H9 (cell line): Measurements from ENCODE around the gene NEB. TPM values are rescaled to one million over a fixed set of nuclear protein-coding genes. Genes with fewer than 3 reads are reported as not detected.

Source experiments
- DNase-seq: peaks from one replicate; pipeline ENCODE4 v3.0.0-alpha.2; 2017
- H2AFZ ChIP-seq: one replicate; pipeline ENCODE4 v1.6.1; 2013; ENCODE audit warnings: mild to moderate bottlenecking, low read length, control low read depth, moderate library complexity
- H2AK5ac ChIP-seq: 2 replicates; pipeline ENCODE4 v1.6.1; 2013; ENCODE audit warnings: low read length, control low read depth, mixed read lengths; ENCODE audit not compliant: insufficient read length
- H2BK120ac ChIP-seq: one replicate; pipeline ENCODE4 v1.6.1; 2013; ENCODE audit warnings: low read depth, mild to moderate bottlenecking, low read length, control low read depth, inconsistent platforms; ENCODE audit not compliant: poor library complexity, severe bottlenecking
- H2BK12ac ChIP-seq: 2 replicates; pipeline ENCODE4 v1.6.1; 2013; ENCODE audit warnings: low read length, control low read depth, mixed read lengths, low read depth; ENCODE audit not compliant: insufficient read length
- H2BK15ac ChIP-seq: 2 replicates; pipeline ENCODE4 v1.6.1; 2013; ENCODE audit warnings: low read depth, low read length, control low read depth
- H2BK20ac ChIP-seq: one replicate; pipeline ENCODE4 v1.6.1; 2013; ENCODE audit warnings: low read depth, mild to moderate bottlenecking, low read length, control low read depth, inconsistent platforms; ENCODE audit not compliant: poor library complexity, severe bottlenecking
- H2BK5ac ChIP-seq: 2 replicates; pipeline ENCODE4 v1.6.1; 2013; ENCODE audit warnings: low read length, control low read depth, mixed read lengths; ENCODE audit not compliant: insufficient read length
- H3K14ac ChIP-seq: 2 replicates; pipeline ENCODE4 v1.6.1; 2013; ENCODE audit warnings: low read length, control low read depth; ENCODE audit not compliant: insufficient read depth
- H3K18ac ChIP-seq: 2 replicates; pipeline ENCODE4 v1.6.1; 2013; ENCODE audit warnings: low read depth, mild to moderate bottlenecking, mixed read lengths, low read length, control low read depth; ENCODE audit not compliant: insufficient read length
- H3K23ac ChIP-seq: 2 replicates; pipeline ENCODE4 v1.6.1; 2013; ENCODE audit warnings: low read length, control low read depth, mixed read lengths, low read depth; ENCODE audit not compliant: insufficient read length
- H3K23me2 ChIP-seq: 2 replicates; pipeline ENCODE4 v1.6.1; 2013; ENCODE audit warnings: low read depth, mild to moderate bottlenecking, mixed read lengths, low read length, control low read depth; ENCODE audit not compliant: insufficient read length, poor library complexity, severe bottlenecking
- H3K27ac ChIP-seq: 2 replicates; pipeline ENCODE4 v1.5.1; 2013; ENCODE audit warnings: low read length, control low read depth, mixed read lengths, low read depth; ENCODE audit not compliant: insufficient read length
- H3K27me3 ChIP-seq: 2 replicates; pipeline ENCODE4 v1.6.1; 2013; ENCODE audit warnings: low read length, control low read depth, inconsistent platforms; ENCODE audit not compliant: insufficient read depth
- H3K4ac ChIP-seq: 2 replicates; pipeline ENCODE4 v1.6.1; 2013; ENCODE audit warnings: low read depth, mild to moderate bottlenecking, control low read depth, inconsistent platforms, low read length, moderate library complexity
- H3K4me1 ChIP-seq: 2 replicates; pipeline ENCODE4 v1.6.1; 2013; ENCODE audit warnings: low read length, control low read depth, inconsistent platforms; ENCODE audit not compliant: insufficient read depth
- H3K4me2 ChIP-seq: 2 replicates; pipeline ENCODE4 v1.6.1; 2013; ENCODE audit warnings: low read length, control low read depth, mixed read lengths; ENCODE audit not compliant: insufficient read length, insufficient read depth
- H3K56ac ChIP-seq: 2 replicates; pipeline ENCODE4 v1.6.1; 2013; ENCODE audit warnings: low read depth, mild to moderate bottlenecking, mixed read lengths, low read length, control low read depth; ENCODE audit not compliant: insufficient read length
- H3K79me1 ChIP-seq: 2 replicates; pipeline ENCODE4 v1.6.1; 2013; ENCODE audit warnings: low read depth, mild to moderate bottlenecking, moderate library complexity, low read length, control low read depth, inconsistent platforms; ENCODE audit not compliant: insufficient read depth, poor library complexity, severe bottlenecking
- H3K79me2 ChIP-seq: 2 replicates; pipeline ENCODE4 v1.6.1; 2013; ENCODE audit warnings: low read length, control low read depth, inconsistent platforms; ENCODE audit not compliant: insufficient read depth
- H3K9ac ChIP-seq: 2 replicates; pipeline ENCODE4 v1.6.1; 2013; ENCODE audit warnings: low read length, control low read depth, mixed read lengths; ENCODE audit not compliant: insufficient read length; ENCODE audit errors: extremely low read depth
- H3K9me3 ChIP-seq: one replicate; pipeline ENCODE4 v1.6.1; 2013; ENCODE audit warnings: low read depth, low read length, inconsistent platforms; ENCODE audit not compliant: control insufficient read depth
- H3T11ph ChIP-seq: one replicate; pipeline ENCODE4 v1.6.1; 2013; ENCODE audit warnings: mild to moderate bottlenecking, low read length, control low read depth, inconsistent platforms
- H4K20me1 ChIP-seq: one replicate; pipeline ENCODE4 v1.6.1; 2013; ENCODE audit not compliant: control insufficient read depth, insufficient read length, insufficient read depth
- H4K5ac ChIP-seq: 2 replicates; pipeline ENCODE4 v1.6.1; 2013; ENCODE audit warnings: low read depth, mild to moderate bottlenecking, mixed read lengths, low read length, control low read depth; ENCODE audit not compliant: insufficient read length
- H4K8ac ChIP-seq: replicated peaks from 2 replicates; pipeline ENCODE4 v1.6.1; 2013; ENCODE audit warnings: low read length, control low read depth, mixed read lengths, low read depth; ENCODE audit not compliant: insufficient read length
- H4K91ac ChIP-seq: 2 replicates; pipeline ENCODE4 v1.6.1; 2013; ENCODE audit warnings: low read depth, mild to moderate bottlenecking, moderate library complexity, mixed read lengths, low read length, control low read depth; ENCODE audit not compliant: insufficient read length
- H3K27ac Mint-ChIP-seq, 3 experiments: 2 replicates in 2 of 3; 3 replicates in 1 of 3; pipeline ENCODE4 v1.8.0; 2020 to 2021; ENCODE audit warnings: mixed read lengths in 3 of 3, mild to moderate bottlenecking in 1 of 3, moderate library complexity in 1 of 3
- H3K27me3 Mint-ChIP-seq: 2 replicates; pipeline ENCODE4 v1.8.0; 2021; ENCODE audit warnings: low read depth, mild to moderate bottlenecking, moderate library complexity, mixed read lengths
- H3K36me3 Mint-ChIP-seq, 3 experiments: 2 replicates in 2 of 3; 3 replicates in 1 of 3; pipeline ENCODE4 v1.8.0; 2020 to 2021; ENCODE audit warnings: low read depth in 3 of 3, mixed read lengths in 3 of 3; ENCODE audit not compliant: insufficient read depth in 1 of 3
- H3K4me1 Mint-ChIP-seq, 2 experiments: 2 replicates each; pipeline ENCODE4 v1.8.0; 2020; ENCODE audit warnings: mixed read lengths in 2 of 2
- H3K4me3 Mint-ChIP-seq, 2 experiments: 2 replicates in 1 of 2; 3 replicates in 1 of 2; pipeline ENCODE4 v1.8.0; 2020 to 2021; ENCODE audit warnings: mild to moderate bottlenecking in 2 of 2, mixed read lengths in 2 of 2, moderate library complexity in 1 of 2
- H3K9me3 Mint-ChIP-seq, 2 experiments: 2 replicates in 1 of 2; 3 replicates in 1 of 2; pipeline ENCODE4 v1.8.0; 2020; ENCODE audit warnings: mild to moderate bottlenecking in 2 of 2, mixed read lengths in 2 of 2, moderate library complexity in 1 of 2
- CTCF ChIP-seq: fragments of 200-600 bp; sonication (generic); conservative IDR thresholded peaks from 3 replicates; pipeline ENCODE4 v1.8.0; 2021; ENCODE audit warnings: antibody characterized with exemption, mild to moderate bottlenecking
- WGBS: extraction: QIAGEN DNeasy Blood & Tissue Kit; methylation state at CpG from one replicate; pipeline ENCODE4 v1.1.7; 2013; ENCODE audit warnings: missing lambda C conversion rate, low lambda C conversion rate, mixed read lengths; ENCODE audit not compliant: insufficient read length; ENCODE audit errors: extremely low coverage; 5-methylcytosine and 5-hydroxymethylcytosine counted together
- total RNA-seq: library from RNA; stranded (reverse); gene quantifications from 2 replicates; pipeline ENCODE4 v1.2.1, GENCODE V29; 2021

NEB gene
- total RNA-seq, 1 experiment from 2014 or later: 0.98 TPM

GRCh38 chr2:151708788-151709187, 25.5 kb downstream of the NEB start:
- H3K4me1 ChIP-seq: peaks cover 1% of the 10 kb centered on the region; the same call in 1 of the 2 replicates
- H2BK120ac ChIP-seq: no peak overlapping the region
- no peak overlapping the region for H3K14ac ChIP-seq
- H3T11ph ChIP-seq: no peak overlapping the region
- no peaks in the 10 kb centered on the region for H4K20me1 ChIP-seq
- no peak overlapping the region for H2BK15ac ChIP-seq
- no peak overlapping the region for H4K5ac ChIP-seq
- no peak overlapping the region for H3K9ac ChIP-seq
- H2AK5ac ChIP-seq: no peak overlapping the region
- H3K4me2 ChIP-seq: no peak overlapping the region
- peaks cover 0 to 5% of the 10 kb centered on the region in 2 experiments; a peak in 2 of 5 replicates for H3K9me3 Mint-ChIP-seq
- no peak overlapping the region for H3K27ac Mint-ChIP-seq
- no peaks in the 10 kb centered on the region for H3K79me1 ChIP-seq
- no peak overlapping the region for H2BK5ac ChIP-seq
- no peak overlapping the region for H2BK20ac ChIP-seq
- no CpG with 5 or more reads among the region's 6 CpGs for WGBS
- peaks cover 2 to 9% (median 2%) of the 10 kb centered on the region in 3 experiments; a peak in 3 of 7 replicates for H3K36me3 Mint-ChIP-seq
- no peak overlapping the region for H4K8ac ChIP-seq
- H3K27me3 Mint-ChIP-seq: no peaks in the 10 kb centered on the region
- no peaks in the 10 kb centered on the region for H3K9me3 ChIP-seq
- no peaks in the 10 kb centered on the region for H3K23me2 ChIP-seq
- no peak for TF ChIP-seq CTCF
- peaks cover 6 to 11% of the 10 kb centered on the region in 2 experiments for H3K4me1 Mint-ChIP-seq
- H3K4me3 Mint-ChIP-seq: no peak overlapping the region
- no peak overlapping the region for H3K4ac ChIP-seq
- no peak overlapping the region for H2BK12ac ChIP-seq
- no peaks in the 10 kb centered on the region for H3K79me2 ChIP-seq
- H2AFZ ChIP-seq: no peak overlapping the region
- no peak overlapping the region for H3K56ac ChIP-seq
- H3K27me3 ChIP-seq: no peaks in the 10 kb centered on the region
- H3K23ac ChIP-seq: no peak overlapping the region
- H4K91ac ChIP-seq: no peak overlapping the region
- DNase-seq: no peak
- no peak overlapping the region for H3K27ac ChIP-seq
- H3K18ac ChIP-seq: no peak overlapping the region
